Measurements from ENCODE around the gene PANX2.
"Not testable (repeated sequence)": the region's sequence is repeated elsewhere in the genome, so short reads cannot be mapped to it uniquely, and the experiment has no call there.

PANX2 gene

GRCh38 chr22:50145721-50146438 lies 24.7 kb upstream of the PANX2 start:
- TF ChIP-seq CTCF (IDR thresholded peaks at IDR 0.05; ENCODE audit: low read length), result no peak
- Histone ChIP-seq H3K27ac (ENCODE audit: low read length) (no peak overlapping the region), H3K9ac (ENCODE audit: low read length) (no peak overlapping the region)

DNA sequence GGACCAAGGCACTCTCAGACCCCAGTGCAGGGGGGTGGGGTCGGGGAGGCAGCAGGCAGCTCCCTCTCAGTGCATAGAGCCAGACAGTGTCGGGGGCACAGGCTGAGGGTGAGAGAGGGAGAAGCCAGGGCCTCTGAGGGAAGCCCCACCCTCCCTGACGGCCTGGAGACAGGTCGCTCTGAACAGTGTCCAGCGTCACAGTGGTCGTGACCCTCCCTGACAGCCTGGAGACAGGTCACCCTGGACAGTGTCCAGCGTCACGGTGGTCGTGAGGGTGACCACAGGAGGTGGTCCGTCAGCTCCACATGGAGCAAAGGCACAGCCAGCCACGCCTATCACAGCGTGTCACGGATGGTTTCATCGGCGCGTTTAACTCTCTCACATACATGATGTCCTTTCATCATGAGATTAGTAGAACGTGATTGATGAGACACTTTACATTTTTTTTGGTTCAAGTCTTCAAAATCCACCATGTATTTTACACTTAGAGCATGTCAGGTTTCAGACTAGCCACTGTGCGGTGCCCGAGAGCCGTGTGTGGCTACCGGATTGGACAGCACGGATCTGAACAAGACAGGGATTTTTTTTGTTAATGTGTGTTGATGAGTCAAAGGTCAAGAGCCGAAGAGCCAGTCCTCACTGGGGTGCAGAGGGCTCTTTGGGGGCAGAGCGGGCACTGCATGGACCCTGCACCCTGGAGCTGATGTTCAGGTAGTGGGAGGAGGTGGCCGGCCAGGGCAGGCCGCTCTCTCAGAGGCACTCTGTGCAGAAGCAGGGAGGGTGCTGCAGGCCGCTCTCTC lies 23.9 kb upstream of the PANX2 start:
- Histone ChIP-seq H3K9me3 (replicated peaks; ENCODE audit: insufficient read depth, low read length) (no peaks in the 10 kb centered on the region), H4K20me1 (ENCODE audit: insufficient read depth, low read length) (no peaks in the 10 kb centered on the region), H3K4me2 (ENCODE audit: low read depth, low read length) (no peak overlapping the region), H3K9ac (ENCODE audit: low read length) (no peak overlapping the region), H3K27me3 (replicated peaks; ENCODE audit: insufficient read depth, low read length) (peaks cover 27% of the 10 kb centered on the region), H3F3A (ENCODE audit: insufficient read depth, low read length) (no peaks in the 10 kb centered on the region), H3K4me1 (ENCODE audit: low read length) (no peaks in the 10 kb centered on the region), H3K27ac (ENCODE audit: low read length) (no peak overlapping the region), H3K4me3 (ENCODE audit: low read length) (no peak overlapping the region), H2AFZ (ENCODE audit: low read length) (no peak overlapping the region), H3K79me2 (ENCODE audit: low read length) (no peaks in the 10 kb centered on the region), H3K36me3 (replicated peaks; ENCODE audit: insufficient read depth, low read length) (no peaks in the 10 kb centered on the region), H3K9me2 (replicated peaks; ENCODE audit: insufficient read depth, low read length) (no peaks in the 10 kb centered on the region)
- DNase-seq, result no peak
- no peak for TF ChIP-seq CTCF (IDR thresholded peaks at IDR 0.05; ENCODE audit: low read length)
- no peak for TF ChIP-seq EZH2 (optimal IDR thresholded peaks at IDR 0.05; ENCODE audit: low read depth, low read length)
- no peak for TF ChIP-seq EZH2phosphoT487 (IDR thresholded peaks at IDR 0.05; ENCODE audit: low read length)

More at GRCh38 chr22:50145721-50146438, 24.7 kb upstream of the PANX2 start:
- no peaks in the 10 kb centered on the region for H3K79me2 ChIP-seq (ENCODE audit: low read length)
- no peaks in the 10 kb centered on the region for H4K20me1 ChIP-seq (ENCODE audit: insufficient read depth, low read length)
- no peak for DNase-seq
- no peaks in the 10 kb centered on the region for H3K9me2 ChIP-seq (replicated peaks; ENCODE audit: insufficient read depth, low read length)
- H3K27me3 ChIP-seq (replicated peaks; ENCODE audit: insufficient read depth, low read length), result peaks cover 19% of the 10 kb centered on the region
- no peaks in the 10 kb centered on the region for H3K9me3 ChIP-seq (replicated peaks; ENCODE audit: insufficient read depth, low read length)
- H3K4me1 ChIP-seq (ENCODE audit: low read length), result no peaks in the 10 kb centered on the region
- H2AFZ ChIP-seq (ENCODE audit: low read length), result no peak overlapping the region
- no peaks in the 10 kb centered on the region for H3K36me3 ChIP-seq (replicated peaks; ENCODE audit: insufficient read depth, low read length)
- no peak overlapping the region for H3K4me3 ChIP-seq (ENCODE audit: low read length)
- H3K4me2 ChIP-seq (ENCODE audit: low read depth, low read length), result no peak overlapping the region
- no peaks in the 10 kb centered on the region for H3F3A ChIP-seq (ENCODE audit: insufficient read depth, low read length)

DNA sequence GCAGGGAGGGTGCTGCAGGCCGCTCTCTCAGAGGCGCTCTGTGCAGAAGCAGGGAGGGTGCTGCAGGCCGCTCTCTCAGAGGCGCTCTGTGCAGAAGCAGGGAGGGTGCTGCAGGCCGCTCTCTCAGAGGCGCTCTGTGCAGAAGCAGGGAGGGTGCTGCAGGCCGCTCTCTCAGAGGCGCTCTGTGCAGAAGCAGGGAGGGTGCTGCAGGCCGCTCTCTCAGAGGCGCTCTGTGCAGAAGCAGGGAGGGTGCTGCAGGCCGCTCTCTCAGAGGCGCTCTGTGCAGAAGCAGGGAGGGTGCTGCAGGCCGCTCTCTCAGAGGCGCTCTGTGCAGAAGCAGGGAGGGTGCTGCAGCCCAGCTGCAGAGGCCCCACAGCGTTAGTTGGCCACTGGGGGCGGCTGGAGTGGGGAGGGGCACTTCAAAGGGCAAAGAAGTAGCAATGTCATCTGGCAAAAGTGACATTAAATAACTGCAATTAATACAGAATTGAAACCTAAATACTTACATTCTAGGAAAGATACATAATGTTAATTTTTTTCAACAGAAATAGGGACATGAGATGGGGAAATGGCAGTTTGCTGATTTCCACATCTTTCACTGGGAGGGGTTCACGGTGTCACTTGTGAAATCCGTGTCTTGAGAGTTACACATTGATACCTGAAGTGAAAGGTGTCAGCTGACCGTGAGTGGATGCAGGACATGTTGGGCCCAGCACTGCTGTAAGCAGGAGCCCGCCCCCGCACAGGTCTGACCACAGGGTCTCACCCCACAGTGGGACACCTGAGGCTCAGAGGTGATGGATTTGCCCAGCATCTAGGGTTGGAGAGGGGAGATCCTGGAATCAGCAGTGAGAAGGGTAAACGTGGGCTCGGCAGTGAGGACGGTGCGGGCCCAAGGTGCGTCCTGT lies 23.0 kb upstream of the PANX2 start:
- H3K27me3 ChIP-seq (replicated peaks; ENCODE audit: insufficient read depth, low read length), result peaks cover 36% of the 10 kb centered on the region
- H4K20me1 ChIP-seq (ENCODE audit: insufficient read depth, low read length); H3K36me3 ChIP-seq (replicated peaks; ENCODE audit: insufficient read depth, low read length); H3K4me3 ChIP-seq (ENCODE audit: low read length); H3K9me2 ChIP-seq (replicated peaks; ENCODE audit: insufficient read depth, low read length); H3K4me2 ChIP-seq (ENCODE audit: low read depth, low read length); DNase-seq; H3K9ac ChIP-seq (ENCODE audit: low read length); H2AFZ ChIP-seq (ENCODE audit: low read length); H3K27ac ChIP-seq (ENCODE audit: low read length); H3K9me3 ChIP-seq (replicated peaks; ENCODE audit: insufficient read depth, low read length); H3F3A ChIP-seq (ENCODE audit: insufficient read depth, low read length); H3K79me2 ChIP-seq (ENCODE audit: low read length); H3K4me1 ChIP-seq (ENCODE audit: low read length): not testable (repeated sequence)

Measured in MM.1S (cell line).